ENCODE results near the gene DCLK1.

- no peak for TF ChIP-seq CTCF (conservative IDR thresholded peaks at IDR 0.05; ENCODE audit: low read length)
- no peak for TF ChIP-seq EZH2phosphoT487 (IDR thresholded peaks at IDR 0.05; ENCODE audit: borderline replicate concordance)
These were observed 279.3 kb downstream of the DCLK1 start for GRCh38 chr13:35851881-35852280.

Data from Loucy (cell line).